K562 (cell line): ENCODE data around the gene ZNF831. TPM values are rescaled to one million over a fixed set of nuclear protein-coding genes. Genes with fewer than 3 reads are reported as not detected.

Experiments
- ATAC-seq: fragments of 200-7000 bp; cut with Tn5 transposase; 3 replicates; pipeline ENCODE4 v1.9.1; 2020; ENCODE audit warnings: moderate library complexity
- BruUV-seq: library from RNA; stranded (reverse); fragments of 400-500 nt; replicated peaks from 2 replicates; lab custom pipeline; 2021; lab: Mats Ljungman, UMichigan
- CTCF ChIA-PET: fragments of 300-600 bp; formaldehyde crosslinking; extraction: SDS; loops from one replicate; lab custom pipeline; 2021; ENCODE audit warnings: low intra/inter-chr PET ratio; lab: Yijun Ruan, JAX
- POLR2A ChIA-PET: fragments of 300-600, 350-650 bp; sonication (Branson Sonifier 250); formaldehyde crosslinking; extraction: SDS; loops from one replicate; lab custom pipeline; 2021; ENCODE audit warnings: antibody characterized with exemption, inconsistent platforms; lab: Yijun Ruan, JAX
- DNase-seq, 4 experiments: peaks; one replicate each; pipeline versions ENCODE4 v3.0.0 to v3.0.0-alpha.2; 2011 to 2018; ENCODE audit warnings: low spot score in 3 of 4, mixed read lengths in 3 of 4; ENCODE audit errors: extremely low read depth in 1 of 4
- FAIRE-seq: peaks from 2 replicates; lab custom pipeline; 2011; peaks lifted over from hg19 to GRCh38; lab: Jason Lieb, UNC
- H2AFZ ChIP-seq: 2 replicates; pipeline ENCODE4 v1.6.0; 2011; ENCODE audit warnings: low read depth, low read length, control low read depth, inconsistent platforms
- H3K27ac ChIP-seq: fragments of 200-600 bp; 3 replicates; pipeline ENCODE4 v1.8.0; 2011; ENCODE audit warnings: low read depth, mild to moderate bottlenecking, control low read depth, inconsistent platforms, low read length, moderate library complexity, mixed read lengths; ENCODE audit errors: extremely low read depth
- H3K27me3 ChIP-seq, 2 experiments: fragments of 300-600 bp in 1 of 2; 2 replicates in 1 of 2; 3 replicates in 1 of 2; pipeline versions ENCODE4 v1.6.0 to v1.8.0; 2011; ENCODE audit warnings: inconsistent platforms in 2 of 2, low read length in 2 of 2, mild to moderate bottlenecking in 1 of 2, mixed read lengths in 1 of 2, moderate library complexity in 1 of 2; ENCODE audit not compliant: control insufficient read depth in 2 of 2, insufficient read depth in 2 of 2
- H3K36me3 ChIP-seq: fragments of 300-600 bp; 3 replicates; pipeline ENCODE4 v1.8.0; 2011; ENCODE audit warnings: mild to moderate bottlenecking, low read length, inconsistent platforms; ENCODE audit not compliant: control insufficient read depth, insufficient read depth
- H3K4me1 ChIP-seq, 2 experiments: fragments of 200-600 bp in 1 of 2; replicated peaks in 1 of 2; 2 replicates in 1 of 2; 3 replicates in 1 of 2; pipeline versions ENCODE4 v1.5.1 to v1.8.0; 2011; ENCODE audit warnings: inconsistent platforms in 2 of 2, low read length in 2 of 2, mild to moderate bottlenecking in 1 of 2, mixed read lengths in 1 of 2, moderate library complexity in 1 of 2; ENCODE audit not compliant: control insufficient read depth in 2 of 2, insufficient read depth in 2 of 2
- H3K4me2 ChIP-seq: 2 replicates; pipeline ENCODE4 v1.6.1; 2011; ENCODE audit warnings: low read length, control low read depth, inconsistent platforms, mixed read lengths; ENCODE audit not compliant: insufficient read depth
- H3K4me3 ChIP-seq: fragments of 200-600 bp; sonication (generic), shearing (Covaris generic); 2 replicates; pipeline ENCODE4 v1.5.1; 2016; ENCODE audit warnings: control low read depth, inconsistent platforms
- H3K79me2 ChIP-seq: fragments of 200-600 bp; 3 replicates; pipeline ENCODE4 v1.8.0; 2011; ENCODE audit warnings: low read length, inconsistent platforms; ENCODE audit not compliant: control insufficient read depth, insufficient read depth
- H3K9ac ChIP-seq, 2 experiments: 2 replicates each; pipeline versions ENCODE4 v1.6.0 to v1.6.1; 2011; ENCODE audit warnings: low read depth in 2 of 2, low read length in 2 of 2, control low read depth in 1 of 2, inconsistent platforms in 1 of 2, mild to moderate bottlenecking in 1 of 2, mixed read lengths in 1 of 2; ENCODE audit not compliant: insufficient read depth in 1 of 2
- H3K9me1 ChIP-seq: one replicate; pipeline ENCODE4 v1.6.0; 2011; ENCODE audit warnings: inconsistent platforms, mild to moderate bottlenecking, low read length, moderate library complexity; ENCODE audit not compliant: control insufficient read depth, insufficient read depth
- H3K9me3 ChIP-seq: replicated peaks from 2 replicates; pipeline ENCODE4 v1.5.1; 2011; ENCODE audit warnings: low read depth, low read length, inconsistent platforms; ENCODE audit not compliant: control insufficient read depth, insufficient read depth
- H4K20me1 ChIP-seq: replicated peaks from 2 replicates; pipeline ENCODE4 v1.6.1; 2011; ENCODE audit warnings: low read length, inconsistent platforms, mixed read lengths; ENCODE audit not compliant: control insufficient read depth, insufficient read depth
- BMI1 ChIP-seq: fragments of 150-350 bp; IDR thresholded peaks from 2 replicates; pipeline ENCODE4 v1.6.1; 2014; ENCODE audit warnings: low read length
- CBX1 ChIP-seq: sonication (generic); IDR thresholded peaks from 2 replicates; pipeline ENCODE4 v1.6.1; 2016; ENCODE audit warnings: antibody characterized with exemption, low read depth, mild to moderate bottlenecking
- CC2D1A ChIP-seq: fragments of 450-650 bp; IDR thresholded peaks from 2 replicates; pipeline ENCODE4 v1.6.1; 2017; ENCODE audit warnings: mild to moderate bottlenecking
- CTBP1 ChIP-seq: fragments of 450-650 bp; IDR thresholded peaks from 2 replicates; pipeline ENCODE4 v1.6.1; 2016; ENCODE audit warnings: borderline replicate concordance
- DDX20 ChIP-seq: fragments of 450-650 bp; IDR thresholded peaks from 2 replicates; pipeline ENCODE4 v1.6.1; 2016; ENCODE audit warnings: missing genetic modification characterization, low read depth, mild to moderate bottlenecking, missing compliant biosample characterization, moderate library complexity
- ELF4 ChIP-seq: fragments of 450-650 bp; formaldehyde crosslinking; IDR thresholded peaks from 2 replicates; pipeline ENCODE4 v1.4.0; 2022; ENCODE audit warnings: missing genetic modification characterization
- FOS ChIP-seq: IDR thresholded peaks from 3 replicates; pipeline ENCODE4 v1.6.1; 2011; ENCODE audit not compliant: insufficient read length; ENCODE audit errors: extremely low read depth
- GTF2A2 ChIP-seq: IDR thresholded peaks from 2 replicates; pipeline ENCODE4 v1.6.1; 2016; ENCODE audit warnings: mild to moderate bottlenecking, missing genetic modification characterization, missing compliant biosample characterization
- L3MBTL2 ChIP-seq: fragments of 450-650 bp; IDR thresholded peaks from 2 replicates; pipeline ENCODE4 v1.6.1; 2016; ENCODE audit warnings: mild to moderate bottlenecking, moderate library complexity
- MCM5 ChIP-seq: fragments of 450-650 bp; IDR thresholded peaks from 2 replicates; pipeline ENCODE4 v1.6.1; 2016; ENCODE audit warnings: low read depth
- NR4A1 ChIP-seq, 2 experiments: fragments of 250-450 bp in 1 of 2; fragments of 450-650 bp in 1 of 2; sonication (Bioruptor Pico) in 1 of 2; IDR thresholded peaks; 2 replicates each; pipeline versions ENCODE4 v1.4.0 to v1.6.1; 2016 to 2020; ENCODE audit warnings: mild to moderate bottlenecking in 2 of 2, missing compliant biosample characterization in 1 of 2, missing genetic modification characterization in 1 of 2, moderate library complexity in 1 of 2
- NUFIP1 ChIP-seq: fragments of 450-650 bp; IDR thresholded peaks from 2 replicates; pipeline ENCODE4 v1.6.1; 2018; ENCODE audit not compliant: partially characterized antibody
- RBM15 ChIP-seq: fragments of 200-400 bp; formaldehyde crosslinking; IDR thresholded peaks from 2 replicates; pipeline ENCODE4 v1.6.1; 2018; ENCODE audit warnings: mild to moderate bottlenecking, low read length, moderate library complexity; ENCODE audit not compliant: insufficient read depth
- SMC3 ChIP-seq: conservative IDR thresholded peaks from 2 replicates; pipeline ENCODE4 v1.6.1; 2011; ENCODE audit warnings: low read depth, low read length, improper control_type of control experiment; ENCODE audit not compliant: insufficient read depth
- SRSF9 ChIP-seq: fragments of 200-400 bp; formaldehyde crosslinking; IDR thresholded peaks from 2 replicates; pipeline ENCODE4 v1.6.1; 2017; ENCODE audit warnings: low read depth, low read length, borderline replicate concordance
- WHSC1 ChIP-seq: IDR thresholded peaks from one replicate; pipeline ENCODE4 v1.6.1; 2012; ENCODE audit warnings: low read length, control low read depth, inconsistent platforms
- WGBS: fragments of 100-300 bp; shearing (Covaris generic); methylation state at CpG from one replicate; pipeline ENCODE4 v1.1.6; 2016; ENCODE audit warnings: low coverage, mixed read lengths; ENCODE audit not compliant: insufficient coverage; ENCODE audit errors: missing lambda C conversion rate; 5-methylcytosine and 5-hydroxymethylcytosine counted together
- in situ Hi-C: fragments of 300-500 bp; cut with MboI; formaldehyde crosslinking; loops from 4 replicates; pipeline ENCODE4 v1.15.0; 2018; ENCODE audit warnings: inconsistent platforms, mixed read lengths
- intact Hi-C: fragments of 100-400 bp; cut with micrococcal nuclease; formaldehyde crosslinking; loops from 2 replicates; pipeline ENCODE4 v1.14.2; 2022
- polyA plus RNA-seq, 8 experiments: library from polyadenylated mRNA; depleted of rRNA in 4 of 8; stranded (reverse) in 5 of 8; unstranded in 3 of 8; fragments of >200 nt; fragmentation: Nextera tagmentation in 2 of 8; fragmentation: Illumina TruSeq in 1 of 8; extraction: Ambion mirVana in 2 of 8; extraction: Trizol in 1 of 8; gene quantifications; 2 replicates each; pipeline versions ENCODE4 v1.2.1 to v1.2.3, GENCODE V29; 2011 to 2014; ENCODE audit warnings: inconsistent platforms in 1 of 8, missing spikeins in 1 of 8
- total RNA-seq, 7 experiments: library from RNA; depleted of rRNA in 6 of 7; stranded (reverse); fragments of >200 nt in 6 of 7; fragmentation: Illumina TruSeq in 2 of 7; extraction: Trizol in 2 of 7; gene quantifications; 2 replicates each; pipeline versions ENCODE4 v1.2.1 to v1.2.3, GENCODE V29; 2011 to 2021; ENCODE audit warnings: low replicate concordance in 1 of 7
- TF ChIP-seq, protein P1 (sequence below): sonication (generic); formaldehyde crosslinking; IDR thresholded peaks from 2 replicates; pipeline ENCODE4 v1.8.1; 2023; ENCODE audit warnings: mild to moderate bottlenecking, missing genetic modification reagents
- TF ChIP-seq, protein P2 (sequence below): sonication (generic); formaldehyde crosslinking; IDR thresholded peaks from 2 replicates; pipeline ENCODE4 v1.8.0; 2022; ENCODE audit warnings: mild to moderate bottlenecking, low read depth, missing genetic modification reagents
- TF ChIP-seq, protein P3 (sequence below): fragments of 250-450 bp; sonication (Bioruptor Pico); IDR thresholded peaks from 2 replicates; pipeline ENCODE4 v1.9.0; 2021; ENCODE audit warnings: mild to moderate bottlenecking, inconsistent platforms

ZNF831 gene
- total and polyA plus RNA-seq, 9 of the 15 experiments (the other 6 are each of a cell fraction or from before 2014, with no cell fraction given) = not detected

DNA sequence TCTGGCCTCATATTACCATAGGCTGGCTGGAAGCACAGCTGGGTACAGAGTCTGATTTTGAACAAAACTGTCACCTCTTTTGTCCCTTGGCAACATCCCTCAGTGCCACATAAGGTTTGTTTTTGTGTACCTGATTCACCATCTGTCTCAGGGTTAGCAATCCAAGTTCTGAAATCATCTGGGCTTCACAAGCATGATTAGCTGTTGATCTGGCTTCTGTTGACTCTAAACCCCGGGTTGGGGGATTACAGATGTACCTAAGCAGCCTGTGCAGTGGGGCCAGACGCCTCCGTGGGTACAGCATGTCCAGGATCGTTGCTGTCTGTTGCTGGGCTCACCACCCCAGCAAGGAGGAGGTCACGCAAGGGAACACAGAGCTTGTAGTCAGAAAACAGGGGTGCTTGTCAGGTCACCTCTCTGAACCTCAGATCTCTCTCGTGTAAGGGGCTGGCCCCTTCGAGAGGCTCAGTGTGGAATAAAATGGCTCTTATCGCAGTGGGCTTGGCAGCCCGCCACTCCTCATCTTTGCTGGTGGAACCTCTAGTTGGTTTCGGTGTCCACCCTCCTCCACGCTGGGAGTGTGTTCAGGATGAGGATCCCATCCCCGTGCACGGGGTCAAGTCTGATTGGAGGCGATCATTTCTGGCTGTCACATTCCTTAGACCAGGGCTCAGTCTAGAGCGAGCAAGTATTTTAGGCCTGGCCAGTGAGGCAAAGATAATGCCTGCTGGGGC, 39.2 kb upstream of the ZNF831 start:
- Histone ChIP-seq H3K27ac (no peak overlapping the region), H3K9me1 (peaks cover 2% of the 10 kb centered on the region), H3K79me2 (no peaks in the 10 kb centered on the region), H2AFZ (no peak overlapping the region), H3K4me1 (no peaks in the 10 kb centered on the region; a peak in 1 of 5 replicates), H3K36me3 (no peaks in the 10 kb centered on the region), H3K9me3 (no peaks in the 10 kb centered on the region), H3K4me3 (no peak overlapping the region), H4K20me1 (no peaks in the 10 kb centered on the region), H3K4me2 (no peak overlapping the region), H3K9ac (no peak overlapping the region), H3K27me3 (peaks cover 14 to 58% of the 10 kb centered on the region in 2 experiments)
- in situ Hi-C loops (no loop called here), intact Hi-C loops (no loop called here)
- no peak for FAIRE-seq
- no peak for TF ChIP-seq L3MBTL2
- no peak for TF ChIP-seq SMC3
- TF ChIP-seq, protein P1, sequence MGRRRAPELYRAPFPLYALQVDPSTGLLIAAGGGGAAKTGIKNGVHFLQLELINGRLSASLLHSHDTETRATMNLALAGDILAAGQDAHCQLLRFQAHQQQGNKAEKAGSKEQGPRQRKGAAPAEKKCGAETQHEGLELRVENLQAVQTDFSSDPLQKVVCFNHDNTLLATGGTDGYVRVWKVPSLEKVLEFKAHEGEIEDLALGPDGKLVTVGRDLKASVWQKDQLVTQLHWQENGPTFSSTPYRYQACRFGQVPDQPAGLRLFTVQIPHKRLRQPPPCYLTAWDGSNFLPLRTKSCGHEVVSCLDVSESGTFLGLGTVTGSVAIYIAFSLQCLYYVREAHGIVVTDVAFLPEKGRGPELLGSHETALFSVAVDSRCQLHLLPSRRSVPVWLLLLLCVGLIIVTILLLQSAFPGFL (CRISPR knock-in tag) = no peak
- TF ChIP-seq CTBP1 = no peak
- TF ChIP-seq RBM15 = no peak
- TF ChIP-seq CBX1 = no peak
- no peak for TF ChIP-seq DDX20 (tag)
- TF ChIP-seq ELF4 (CRISPR knock-in tag) = no peak
- no peak for TF ChIP-seq NUFIP1
- no peak for TF ChIP-seq MCM5
- TF ChIP-seq CC2D1A = no peak
- TF ChIP-seq FOS = no peak
- TF ChIP-seq NR4A1 (CRISPR knock-in tag; IDR thresholded peaks at IDR 0.05) = no peak
- no peak for TF ChIP-seq NR4A1 (tag; IDR thresholded peaks at IDR 0.05)
- no peak for TF ChIP-seq BMI1
- no peak for TF ChIP-seq WHSC1
- no peak for TF ChIP-seq GTF2A2 (tag)
- TF ChIP-seq, protein P2, sequence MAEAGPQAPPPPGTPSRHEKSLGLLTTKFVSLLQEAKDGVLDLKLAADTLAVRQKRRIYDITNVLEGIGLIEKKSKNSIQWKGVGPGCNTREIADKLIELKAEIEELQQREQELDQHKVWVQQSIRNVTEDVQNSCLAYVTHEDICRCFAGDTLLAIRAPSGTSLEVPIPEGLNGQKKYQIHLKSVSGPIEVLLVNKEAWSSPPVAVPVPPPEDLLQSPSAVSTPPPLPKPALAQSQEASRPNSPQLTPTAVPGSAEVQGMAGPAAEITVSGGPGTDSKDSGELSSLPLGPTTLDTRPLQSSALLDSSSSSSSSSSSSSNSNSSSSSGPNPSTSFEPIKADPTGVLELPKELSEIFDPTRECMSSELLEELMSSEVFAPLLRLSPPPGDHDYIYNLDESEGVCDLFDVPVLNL = no peak
- no peak for TF ChIP-seq SRSF9
- TF ChIP-seq, protein P3, sequence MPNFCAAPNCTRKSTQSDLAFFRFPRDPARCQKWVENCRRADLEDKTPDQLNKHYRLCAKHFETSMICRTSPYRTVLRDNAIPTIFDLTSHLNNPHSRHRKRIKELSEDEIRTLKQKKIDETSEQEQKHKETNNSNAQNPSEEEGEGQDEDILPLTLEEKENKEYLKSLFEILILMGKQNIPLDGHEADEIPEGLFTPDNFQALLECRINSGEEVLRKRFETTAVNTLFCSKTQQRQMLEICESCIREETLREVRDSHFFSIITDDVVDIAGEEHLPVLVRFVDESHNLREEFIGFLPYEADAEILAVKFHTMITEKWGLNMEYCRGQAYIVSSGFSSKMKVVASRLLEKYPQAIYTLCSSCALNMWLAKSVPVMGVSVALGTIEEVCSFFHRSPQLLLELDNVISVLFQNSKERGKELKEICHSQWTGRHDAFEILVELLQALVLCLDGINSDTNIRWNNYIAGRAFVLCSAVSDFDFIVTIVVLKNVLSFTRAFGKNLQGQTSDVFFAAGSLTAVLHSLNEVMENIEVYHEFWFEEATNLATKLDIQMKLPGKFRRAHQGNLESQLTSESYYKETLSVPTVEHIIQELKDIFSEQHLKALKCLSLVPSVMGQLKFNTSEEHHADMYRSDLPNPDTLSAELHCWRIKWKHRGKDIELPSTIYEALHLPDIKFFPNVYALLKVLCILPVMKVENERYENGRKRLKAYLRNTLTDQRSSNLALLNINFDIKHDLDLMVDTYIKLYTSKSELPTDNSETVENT (CRISPR knock-in tag) = no peak
- BruUV-seq = no TSS peak
- CTCF ChIA-PET = no interaction called here
- no peak for ATAC-seq
- DNase-seq = no peak
- POLR2A ChIA-PET = interaction anchor here (1.2 kb wide), 1 partner anchor 281 kb away, joined by 3 read pairs; no protein-coding TSS in a partner anchor
- WGBS = 1% methylated on average over 15 of the region's 15 CpGs
